Stimulated activated CD4-positive, alpha-beta T cell treated with anti-CD3 and anti-CD28 coated beads, Interleukin-1b, Interleukin-23, amount 100 ng/mL, for 1 hour (primary cell): ENCODE results near the gene PROX1.

ENCODE experiments used
- DNase-seq, 2 donors: peaks; one replicate each; pipeline ENCODE4 v3.0.0-alpha.2; 2020; ENCODE audit warnings: low read depth in 2 of 2

Gene PROX1

DNA sequence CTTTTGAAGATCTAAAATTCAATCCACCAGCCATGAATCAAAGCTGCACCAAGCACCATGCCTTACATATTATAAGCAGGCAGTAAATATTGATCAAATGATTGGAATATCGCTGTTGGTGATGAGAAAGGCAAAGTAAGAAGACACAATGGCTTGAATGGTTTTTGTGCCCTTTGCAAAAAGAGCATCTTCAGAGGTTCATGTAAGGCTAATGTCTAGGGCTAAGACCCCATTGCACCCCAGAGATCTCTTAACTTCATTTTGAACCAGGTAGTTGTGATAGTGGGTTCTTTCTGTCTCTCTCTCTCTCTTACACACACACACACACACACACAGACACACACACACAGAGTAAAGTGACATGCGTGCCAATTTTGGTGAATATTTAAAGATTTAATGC is 12.0 kb downstream of the PROX1 start:
- DNase-seq = no peak

DNA sequence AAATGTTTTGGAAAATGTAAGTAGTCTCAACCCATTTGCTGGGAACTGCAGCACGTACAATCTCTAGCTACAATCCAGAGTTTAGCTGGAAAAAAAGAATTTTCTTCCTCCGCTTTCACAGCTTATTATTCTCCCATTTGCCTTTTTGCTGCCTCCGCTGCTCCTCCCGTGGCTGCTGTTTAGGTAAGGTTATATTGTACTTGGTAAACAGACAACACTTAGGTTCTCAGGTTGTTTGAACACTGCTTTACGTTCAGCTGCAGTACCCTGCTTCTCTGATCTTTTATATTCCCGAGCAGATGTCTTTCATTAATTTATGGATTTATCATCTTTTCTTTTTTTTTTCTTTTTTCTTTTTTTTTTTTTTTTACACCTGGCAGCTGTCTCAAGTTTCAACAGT is 14.3 kb downstream of the PROX1 start:
- DNase-seq = no peak

DNA sequence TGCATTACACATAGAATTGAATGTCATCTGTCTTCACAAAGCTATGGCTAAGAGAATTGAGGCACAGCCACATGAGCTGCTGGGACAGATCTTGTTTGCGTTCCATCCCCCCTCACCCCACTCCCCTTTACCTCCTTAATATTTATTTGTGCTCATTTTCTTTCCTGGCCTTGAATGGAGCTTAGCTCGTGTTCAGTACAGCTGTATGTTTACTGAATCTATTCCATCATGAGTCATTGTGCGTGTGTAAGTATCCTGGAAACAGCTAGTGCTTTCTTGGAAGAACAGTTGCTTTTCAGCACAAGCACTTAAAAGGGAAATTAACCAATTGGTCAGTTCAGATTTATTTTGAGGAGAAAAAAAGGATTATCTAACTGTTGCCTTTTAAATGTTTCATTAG is 14.7 kb downstream of the PROX1 start:
- no peak for DNase-seq

DNA sequence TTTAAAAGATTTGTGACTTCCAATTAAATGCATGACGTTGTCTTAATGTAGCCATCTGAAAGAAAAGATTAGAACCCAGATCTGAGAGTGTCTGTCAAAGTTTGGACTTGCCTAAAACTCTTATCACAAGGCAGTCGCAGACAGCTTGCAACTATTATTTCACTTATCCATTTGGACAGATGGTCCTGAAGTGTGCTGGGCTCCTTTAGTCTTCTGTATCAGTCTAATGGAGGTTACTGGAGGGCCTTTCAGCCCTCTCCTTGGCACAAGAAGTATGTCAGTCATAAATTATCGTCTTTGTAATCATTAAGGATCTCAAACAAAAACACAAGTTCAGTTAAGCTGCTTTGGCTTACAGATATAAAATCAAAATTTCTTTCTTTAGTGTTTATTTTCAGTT is 15.5 kb downstream of the PROX1 start:
- no peak for DNase-seq

DNA sequence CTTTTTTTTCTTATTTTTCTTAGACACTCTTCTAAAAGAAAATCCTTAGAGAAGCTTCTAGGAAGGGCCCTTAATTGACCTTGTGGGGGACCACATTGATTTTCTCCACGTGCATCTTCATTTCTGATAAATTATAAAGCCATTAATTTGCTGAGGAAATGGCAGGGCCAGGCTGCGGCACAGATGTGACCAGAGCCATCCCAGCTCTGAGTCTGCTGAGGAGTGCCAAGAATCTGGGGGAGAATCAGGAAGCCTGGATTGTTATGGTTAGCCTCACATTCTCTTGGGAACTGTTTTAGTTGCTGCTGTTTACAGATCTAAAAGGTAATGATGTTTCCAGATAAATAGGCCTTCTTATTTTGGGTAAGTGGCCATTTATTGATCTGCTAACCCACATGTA is 16.2 kb downstream of the PROX1 start:
- DNase-seq = no peak

DNA sequence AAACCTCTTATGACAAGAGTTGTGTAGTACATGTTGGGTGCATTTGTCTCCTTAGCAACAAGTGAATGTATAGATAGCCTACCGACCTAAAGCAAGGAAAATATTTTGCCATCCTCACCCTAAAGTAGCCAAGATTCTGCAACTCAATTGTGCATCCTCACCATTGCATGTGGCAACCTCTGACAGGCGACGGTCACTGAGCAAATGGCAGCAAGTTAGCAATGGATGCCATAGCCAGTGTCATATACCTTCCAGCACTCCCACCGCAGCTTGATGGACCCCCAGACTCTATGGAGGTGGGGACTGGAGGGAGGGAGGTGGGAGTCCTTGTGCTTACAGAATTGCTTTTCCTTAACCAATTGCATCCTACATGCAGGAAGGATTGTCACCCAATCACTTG is 17.0 kb downstream of the PROX1 start:
- DNase-seq = no peak

DNA sequence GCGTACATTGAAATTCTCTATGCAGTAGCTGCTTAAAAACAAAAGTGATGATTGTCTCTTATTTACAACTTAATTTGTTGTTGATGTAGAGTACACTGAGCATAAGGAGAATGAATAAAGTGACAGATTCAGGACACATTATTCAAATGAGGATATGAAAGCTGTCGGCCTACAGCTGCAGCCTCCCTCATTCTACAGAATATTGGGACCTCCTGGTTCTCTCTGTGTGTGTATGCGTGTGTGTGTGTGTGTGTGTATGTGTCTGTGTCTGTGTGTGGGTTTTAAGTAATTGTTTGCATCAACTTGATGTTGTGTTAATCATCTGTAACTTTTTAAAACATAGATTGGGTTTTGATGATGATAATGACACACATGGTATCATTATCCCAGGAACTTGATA is 17.9 kb downstream of the PROX1 start:
- no peak for DNase-seq

DNA sequence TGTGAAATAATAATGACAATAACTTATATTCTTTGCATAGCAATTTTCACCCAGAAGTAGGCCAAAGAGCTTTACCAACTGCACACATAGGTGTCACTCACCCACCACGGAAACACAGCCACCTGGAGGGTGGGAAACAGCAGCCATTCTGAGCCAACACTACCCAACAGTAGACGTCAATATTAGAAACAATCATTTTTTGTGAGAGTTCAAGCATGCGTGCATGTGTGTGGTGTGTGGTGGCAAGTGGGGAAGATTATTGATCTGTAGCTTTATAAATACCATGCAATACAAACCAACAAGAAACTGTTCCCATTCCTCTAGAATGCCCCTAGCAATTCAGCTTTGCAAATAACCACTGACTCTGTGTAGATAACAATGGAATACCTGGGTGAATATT is 19.1 kb downstream of the PROX1 start:
- DNase-seq = no peak

DNA sequence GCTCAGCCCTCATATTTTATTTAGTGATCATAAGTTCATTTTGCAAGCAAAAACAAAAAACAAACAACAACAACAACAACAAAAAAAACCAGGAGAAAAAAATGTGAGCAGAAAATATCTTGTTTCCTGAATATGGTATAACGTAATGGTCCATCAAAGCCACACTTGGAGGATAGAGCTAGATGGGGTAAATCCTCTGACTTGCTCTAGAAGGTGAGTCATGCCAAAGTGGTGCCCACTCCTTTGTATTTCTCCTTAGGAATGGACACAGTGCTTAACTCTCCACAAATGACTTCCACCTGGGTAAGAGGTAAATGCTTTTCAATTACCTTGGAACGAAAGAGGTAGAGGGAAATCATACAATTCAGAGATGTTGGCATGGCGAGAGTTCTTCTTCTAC is 20.6 kb downstream of the PROX1 start:
- no peak for DNase-seq

DNA sequence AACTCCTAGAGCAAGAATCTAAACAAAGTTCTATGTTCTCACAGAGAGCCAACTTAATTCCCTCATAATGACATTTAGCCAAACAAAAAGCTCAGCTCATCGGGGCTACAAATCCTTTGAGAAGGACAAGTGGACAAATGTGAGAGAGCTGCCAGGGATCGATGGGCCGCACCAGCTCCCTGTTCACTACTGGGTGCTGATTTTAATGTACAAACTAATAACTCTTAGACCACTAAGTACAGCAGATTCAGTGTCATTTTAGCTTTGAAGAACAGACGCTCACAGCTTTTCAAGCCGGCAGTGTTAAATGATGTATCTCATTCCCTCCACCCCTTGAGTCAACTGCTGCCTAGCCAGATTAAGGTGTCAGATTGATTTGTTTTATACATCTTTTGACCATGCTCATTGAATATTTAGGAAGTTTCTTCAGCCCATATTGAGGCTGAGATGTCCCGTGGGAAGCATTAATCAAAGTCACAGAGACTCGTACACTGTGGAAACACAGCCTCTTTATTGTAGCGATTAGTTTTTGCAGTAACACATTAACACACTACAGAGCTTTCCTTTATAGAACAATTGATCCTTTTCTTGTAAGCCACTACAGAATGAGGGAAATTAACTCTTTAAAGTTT is 21.1 kb downstream of the PROX1 start:
- DNase-seq = no peak

DNA sequence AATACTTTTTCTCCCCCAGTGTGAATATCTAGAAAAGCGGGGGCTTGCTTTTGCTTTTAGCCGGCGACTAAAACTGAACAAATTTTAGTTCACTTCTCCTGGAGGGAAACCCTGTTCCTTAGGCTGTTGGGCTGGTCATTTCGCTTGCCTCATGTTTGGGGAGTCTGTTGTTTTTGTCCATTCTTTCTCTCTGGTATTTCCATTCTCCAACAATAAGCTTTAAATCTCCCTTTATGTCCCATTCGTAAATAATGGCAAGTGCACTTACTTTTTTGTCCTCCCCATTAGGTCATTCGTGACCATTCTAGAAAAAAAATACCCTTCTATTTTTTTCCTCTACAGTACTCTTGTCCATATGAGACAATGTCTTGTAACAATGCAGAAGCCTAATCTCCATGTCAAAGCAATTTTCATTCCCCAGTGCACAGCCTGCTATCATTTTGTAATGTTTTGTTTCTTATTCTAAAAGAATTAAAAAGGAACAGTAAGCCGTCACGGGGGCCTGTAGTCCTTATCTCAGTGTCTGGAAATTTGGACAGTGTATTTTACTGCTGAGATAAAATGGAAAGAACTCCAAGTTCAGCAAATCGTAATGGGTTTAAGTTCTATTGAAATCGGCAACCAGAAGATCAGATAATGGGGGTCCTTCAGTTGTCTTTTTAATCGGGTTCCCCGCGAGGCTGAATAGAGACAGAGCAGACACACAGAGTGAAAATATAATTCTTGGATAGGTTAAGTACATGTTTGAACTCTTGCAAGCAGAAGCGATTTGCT is 21.8 kb downstream of the PROX1 start:
- DNase-seq = no peak

DNA sequence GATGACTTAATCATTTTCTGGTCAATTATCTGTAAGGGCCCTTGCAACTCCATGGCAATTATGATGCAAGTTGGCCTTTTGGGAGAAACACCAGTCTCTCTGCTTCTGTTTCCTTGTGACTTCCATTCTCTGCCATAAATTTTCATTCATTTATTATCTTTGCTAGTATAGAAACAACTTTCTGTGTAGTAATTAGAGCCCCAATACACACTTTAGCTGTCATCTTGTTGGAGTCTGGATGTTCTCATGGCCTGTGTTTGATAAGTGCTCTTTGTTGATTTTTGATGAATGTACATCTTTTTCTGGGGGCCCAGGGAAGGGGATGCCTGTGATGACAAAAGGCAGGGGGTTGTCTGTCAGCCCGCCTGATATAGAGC is 22.4 kb downstream of the PROX1 start:
- DNase-seq = no peak

DNA sequence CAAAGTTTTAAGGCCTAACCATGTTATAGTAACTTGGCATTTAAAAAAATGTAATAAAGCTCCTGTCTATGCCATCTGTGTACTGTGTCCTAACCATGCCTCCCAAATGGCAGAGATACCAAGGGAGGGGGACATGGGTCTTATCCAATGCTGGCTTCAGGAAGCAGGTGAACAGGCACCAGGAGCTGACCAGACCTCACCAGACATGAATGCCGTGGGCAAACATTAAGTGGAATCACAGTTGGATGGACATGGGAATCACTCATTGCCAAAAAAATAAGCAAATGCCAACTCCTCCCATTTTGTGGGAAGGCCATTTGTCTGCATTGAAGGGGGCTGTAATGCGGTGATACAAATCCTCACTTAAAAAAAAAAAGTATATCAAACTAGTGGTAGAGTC is 22.9 kb downstream of the PROX1 start:
- DNase-seq = no peak

DNA sequence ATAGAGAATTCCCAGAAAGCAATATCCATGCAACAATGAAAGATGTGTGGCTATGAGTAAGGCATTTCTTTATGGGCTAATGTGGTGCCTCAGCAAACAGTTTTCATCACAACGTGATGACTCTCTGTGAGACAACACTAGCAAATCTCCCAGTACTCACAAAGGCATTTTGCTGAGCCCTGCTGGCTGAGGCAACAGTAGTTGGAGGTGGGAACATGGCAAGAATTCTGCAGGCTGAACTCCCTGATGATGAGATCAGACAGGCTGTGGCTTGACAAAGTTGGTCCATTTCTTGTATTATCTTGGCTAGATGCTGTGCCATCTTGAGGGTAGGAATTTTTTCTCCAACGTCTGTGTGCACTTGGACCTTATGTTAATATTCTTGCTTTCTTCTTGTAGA is 24.6 kb downstream of the PROX1 start:
- no peak for DNase-seq

DNA sequence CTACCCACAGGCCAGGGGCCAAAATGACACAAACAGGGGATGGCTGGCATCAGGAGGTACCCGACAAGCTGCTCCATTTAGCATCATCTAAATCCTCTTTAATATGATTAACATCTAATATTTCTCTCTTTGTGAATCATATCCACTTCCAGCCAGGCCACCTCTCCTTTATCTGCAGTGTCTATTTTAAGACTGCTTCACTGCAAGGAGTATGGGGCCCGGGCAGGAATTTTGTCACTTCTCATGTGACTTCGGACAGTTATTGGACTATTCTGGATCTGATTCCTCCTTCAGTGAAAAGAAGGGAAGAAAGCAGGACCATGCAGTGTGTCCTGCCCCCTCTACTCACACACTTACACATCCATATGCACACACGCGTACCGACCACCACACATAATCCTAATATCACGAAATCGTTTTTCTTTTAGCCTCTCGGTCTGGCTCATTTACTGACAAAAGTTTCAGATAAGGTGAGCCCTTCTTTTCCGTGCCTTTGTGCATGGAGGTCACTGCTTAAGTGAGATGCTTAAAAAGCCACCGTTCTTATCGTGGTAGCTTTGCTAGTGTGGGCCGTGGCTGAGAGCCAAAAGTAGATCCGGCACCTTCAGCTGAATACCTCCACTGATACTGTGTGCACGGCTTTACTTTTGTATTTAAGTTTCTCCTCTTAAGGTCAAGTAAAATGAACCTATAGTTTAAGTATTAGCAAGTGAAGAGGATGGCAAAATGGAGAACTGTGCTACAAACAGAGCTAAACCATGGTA is 26.0 kb downstream of the PROX1 start:
- no peak for DNase-seq

DNA sequence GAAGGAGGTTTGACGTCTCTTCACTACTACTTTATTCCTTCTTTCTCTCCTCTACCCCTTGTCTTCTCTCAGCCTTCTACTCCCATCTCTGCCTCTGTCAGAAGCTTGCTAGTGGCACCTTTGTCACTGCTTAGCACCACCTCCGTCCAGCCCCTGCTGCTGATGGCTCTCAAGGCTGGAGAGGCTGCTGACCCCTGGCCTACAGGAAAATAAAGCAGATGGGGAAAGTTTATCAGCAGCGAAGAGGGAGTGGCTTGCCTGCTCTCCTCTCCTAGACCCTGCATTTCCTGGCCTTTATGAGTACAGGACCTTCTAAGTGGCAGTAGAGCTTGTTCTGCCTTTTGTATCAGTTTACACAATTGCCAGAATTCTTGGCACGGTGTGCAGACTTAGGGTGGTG is 27.0 kb downstream of the PROX1 start:
- DNase-seq = no peak

DNA sequence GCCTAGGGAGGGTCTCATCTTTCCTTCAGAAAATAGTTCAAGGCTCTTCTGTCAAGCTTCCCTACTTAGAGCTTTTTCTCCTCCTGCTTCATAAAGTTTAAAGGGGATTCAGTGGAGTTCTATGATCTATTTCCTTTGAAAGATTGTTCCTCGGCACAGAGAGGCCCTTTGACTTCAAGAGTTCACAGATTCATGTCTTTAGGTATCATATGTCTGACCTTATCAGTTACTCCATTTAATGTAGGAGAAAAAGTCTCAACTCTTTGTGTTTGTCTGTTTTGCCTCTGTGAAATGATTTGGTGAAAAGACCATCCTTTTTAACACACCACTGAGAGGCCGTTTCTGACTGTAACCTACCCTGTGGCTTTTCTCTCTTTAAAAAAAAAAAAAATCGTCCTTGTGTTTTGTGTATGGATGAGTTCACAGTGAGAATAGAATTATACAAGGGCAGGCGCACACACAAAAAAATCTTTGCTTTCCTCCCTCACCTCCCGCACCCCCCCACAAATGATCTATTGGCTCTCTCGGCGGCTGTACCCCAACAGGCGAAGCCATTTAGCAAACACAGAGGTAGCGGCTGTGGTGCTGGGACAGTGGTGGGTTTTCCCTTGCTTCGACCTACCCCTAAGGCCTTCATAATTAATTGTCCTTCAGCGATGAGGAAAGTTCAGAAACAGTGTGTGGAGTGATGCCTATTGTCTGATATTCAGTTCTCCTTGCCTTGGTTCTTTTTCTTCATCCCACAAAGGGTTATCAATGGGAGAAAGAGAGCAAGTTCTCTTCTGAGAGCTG is 29.6 kb downstream of the PROX1 start:
- DNase-seq = no peak

DNA sequence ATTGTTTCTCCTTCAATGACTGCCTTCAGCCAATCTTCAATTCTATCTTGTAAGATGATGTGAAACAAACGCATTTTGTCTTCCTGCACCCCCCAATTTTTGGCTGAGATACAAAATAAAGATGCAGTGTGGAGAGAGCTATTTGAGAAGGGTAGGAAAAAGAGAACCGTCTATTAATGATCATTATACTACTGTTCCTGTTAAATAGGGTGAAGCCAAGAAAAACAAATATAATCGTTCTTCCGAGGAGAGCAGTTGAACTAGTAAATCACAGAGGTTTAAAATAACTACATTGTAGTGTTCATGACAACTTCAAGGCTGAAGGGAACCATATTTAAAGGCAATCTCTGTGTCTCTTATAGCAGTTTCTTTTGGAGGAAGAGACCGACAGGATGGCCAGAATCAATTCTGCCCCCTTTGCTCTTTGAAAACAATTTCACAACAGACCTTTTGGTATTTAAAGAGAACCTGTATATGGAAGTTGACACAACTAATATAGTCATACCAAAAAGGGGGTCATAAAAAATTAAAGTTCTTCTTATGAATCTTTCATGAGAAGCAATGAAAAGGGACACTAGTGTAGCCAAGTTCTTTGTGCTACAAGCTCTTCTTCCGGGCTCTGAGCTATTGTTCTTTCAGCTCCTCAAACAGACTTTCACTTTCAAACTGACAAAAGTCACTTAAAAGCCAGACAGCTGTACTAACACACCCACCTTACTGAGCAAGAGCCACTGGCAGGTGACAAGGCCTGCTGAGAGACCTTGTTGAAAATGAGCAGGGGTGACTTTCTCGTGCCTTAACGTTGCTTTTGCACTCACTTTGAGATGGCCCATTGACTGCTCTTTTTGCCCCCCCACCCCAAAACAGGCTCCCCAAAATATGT is 30.9 kb downstream of the PROX1 start:
- no peak for DNase-seq

DNA sequence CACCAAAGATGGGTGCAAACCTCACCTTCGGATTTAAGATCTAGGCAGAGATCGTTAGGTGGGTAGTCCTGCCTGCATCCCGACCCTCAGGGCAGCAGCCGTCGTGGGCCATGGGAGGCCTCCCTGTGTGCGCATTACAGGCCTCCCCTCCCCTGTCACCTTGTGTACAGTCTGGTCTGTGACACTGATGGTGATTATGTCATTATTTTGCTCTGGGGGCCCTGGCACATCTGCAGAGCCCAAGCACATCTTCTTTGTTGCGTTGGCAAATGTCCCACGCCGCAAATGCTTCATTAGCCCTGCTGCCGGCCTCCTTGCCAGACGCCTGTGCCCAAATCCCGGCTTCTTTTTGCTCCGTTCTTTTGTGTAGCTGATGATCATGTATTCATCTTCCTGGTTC is 31.7 kb downstream of the PROX1 start:
- no peak for DNase-seq

DNA sequence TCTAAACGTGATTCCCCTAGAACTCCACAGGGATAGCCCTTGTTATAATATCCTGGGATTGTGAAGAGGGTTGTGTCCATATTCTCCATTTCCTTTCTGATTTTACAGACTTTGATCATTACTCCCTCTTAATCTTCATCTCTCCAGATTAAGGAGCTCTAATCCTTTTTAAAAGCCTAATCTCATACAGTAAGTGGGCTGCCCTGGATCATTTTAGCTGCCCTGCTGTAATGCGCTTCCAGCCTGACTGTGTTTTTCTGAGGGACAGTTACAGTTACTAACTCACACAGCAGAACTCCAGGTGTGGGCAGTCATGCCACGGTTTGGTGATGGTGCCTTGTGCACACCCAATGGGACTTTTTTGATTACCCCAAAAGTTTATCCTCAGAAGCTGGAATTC is 33.5 kb downstream of the PROX1 start:
- DNase-seq = no peak

DNA sequence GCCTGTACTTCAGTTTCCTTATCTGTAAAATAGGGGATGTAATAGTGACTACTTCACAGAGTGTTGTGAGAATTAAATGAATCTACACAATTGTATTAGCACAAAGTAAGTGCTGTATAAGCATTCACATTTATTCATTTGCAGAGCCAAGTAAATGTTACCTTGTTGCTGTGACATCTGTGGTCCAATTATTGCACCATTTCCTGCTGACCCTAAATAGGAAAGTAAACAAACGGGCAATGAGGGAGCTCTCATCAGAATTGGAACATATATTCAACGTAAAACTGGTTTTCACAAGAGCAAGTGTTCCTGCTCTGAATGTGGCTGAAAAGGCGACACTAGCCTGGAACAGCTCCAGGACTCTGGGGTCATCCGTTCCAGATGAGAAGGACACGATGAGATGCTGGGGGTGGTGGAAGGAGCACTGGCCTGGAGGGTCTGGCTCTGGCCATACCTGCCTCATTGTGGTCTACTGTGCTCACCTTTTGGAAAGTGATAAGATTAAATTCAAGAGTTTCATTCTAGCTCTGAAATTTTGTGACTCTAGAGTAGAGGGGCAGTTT is 34.5 kb downstream of the PROX1 start:
- DNase-seq = no peak
